GM19239 (cell line): Measurements from ENCODE around the gene CNDP1.

ENCODE experiments used
- DNase-seq: peaks from one replicate; pipeline ENCODE4 v3.0.0; 2011; ENCODE audit warnings: low spot score; ENCODE audit not compliant: insufficient read length
- FAIRE-seq: peaks from 2 replicates; lab custom pipeline; 2011; peaks lifted over from hg19 to GRCh38; lab: Jason Lieb, UNC

Gene CNDP1

GRCh38 chr18:74570266-74570665 is 36.0 kb downstream of the CNDP1 start:
- FAIRE-seq = no peak
- no peak for DNase-seq

DNA sequence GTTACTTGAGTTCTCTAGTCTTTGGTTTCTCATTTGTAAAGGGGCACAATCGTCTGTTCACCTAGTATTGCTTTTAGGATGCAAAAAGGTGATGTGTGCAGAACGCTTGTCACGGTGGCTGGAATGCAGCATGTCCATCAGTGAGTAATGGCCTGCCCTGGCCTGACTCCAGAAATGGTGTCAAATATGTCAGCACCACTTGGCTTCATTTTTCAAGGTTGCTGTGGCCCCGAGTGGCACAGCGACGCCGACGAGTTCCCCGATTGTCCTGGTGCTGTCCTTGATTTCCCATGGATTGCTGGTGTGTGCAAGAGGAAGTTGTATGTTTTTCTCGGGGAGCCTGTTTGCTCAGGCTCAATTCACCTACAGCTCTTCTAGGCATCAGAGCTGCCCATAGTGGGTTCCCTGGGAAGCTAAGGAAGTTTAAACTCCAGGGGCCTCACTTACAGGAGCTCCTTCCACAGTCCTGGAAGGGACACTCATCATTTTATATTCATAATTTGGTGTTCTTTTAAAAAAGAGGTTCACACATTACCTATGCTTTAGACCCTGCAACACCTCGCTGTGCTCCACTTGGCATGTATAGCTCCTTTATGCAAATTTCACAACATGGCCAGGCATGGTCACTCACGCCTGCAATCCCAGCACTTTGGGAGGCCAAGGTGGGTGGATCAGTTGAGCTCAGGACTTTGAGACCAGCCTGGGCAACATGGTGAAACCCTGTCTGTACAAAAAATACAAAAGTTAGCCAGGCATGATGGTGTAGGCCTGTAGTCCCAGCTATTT is 37.8 kb downstream of the CNDP1 start:
- DNase-seq (no peak), FAIRE-seq (no peak)

DNA sequence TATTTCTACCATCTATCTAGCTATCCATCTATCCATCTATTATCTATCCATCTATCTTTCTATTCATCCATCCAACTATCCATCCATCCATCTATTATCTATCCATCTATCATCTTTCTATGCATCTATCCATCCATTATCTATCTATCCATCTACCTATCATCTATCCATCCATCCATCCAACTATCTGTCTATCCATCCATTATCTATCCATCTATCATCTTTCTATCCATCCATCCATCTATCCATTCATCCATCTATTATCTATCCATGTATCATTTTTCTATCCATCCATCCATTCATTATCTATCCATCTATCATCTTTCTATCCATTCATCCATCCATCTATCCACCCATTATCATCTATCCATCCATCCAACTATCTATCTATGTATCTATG is 38.8 kb downstream of the CNDP1 start:
- DNase-seq = no peak
- FAIRE-seq = no peak

DNA sequence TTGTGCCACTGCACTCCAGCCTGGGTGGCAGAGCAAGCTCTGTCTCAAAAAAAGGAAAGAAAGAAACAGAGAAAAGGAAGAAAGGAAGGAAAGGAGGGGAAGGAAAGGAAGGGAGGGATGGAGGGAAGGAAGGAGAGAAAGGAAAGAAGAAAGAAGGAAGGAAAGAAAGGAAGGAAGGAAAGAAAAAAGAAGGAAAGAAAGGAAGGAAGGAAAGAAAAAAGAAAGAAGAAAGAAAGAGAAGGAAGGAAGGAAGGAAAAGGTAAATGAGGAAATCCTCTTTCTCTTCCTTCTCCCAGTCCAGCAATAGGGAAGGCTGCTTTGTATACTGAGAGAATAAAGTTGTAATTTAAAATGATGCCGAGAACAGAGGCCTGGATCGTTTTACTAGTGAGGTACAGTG is 40.6 kb downstream of the CNDP1 start:
- DNase-seq (no peak), FAIRE-seq (no peak)

DNA sequence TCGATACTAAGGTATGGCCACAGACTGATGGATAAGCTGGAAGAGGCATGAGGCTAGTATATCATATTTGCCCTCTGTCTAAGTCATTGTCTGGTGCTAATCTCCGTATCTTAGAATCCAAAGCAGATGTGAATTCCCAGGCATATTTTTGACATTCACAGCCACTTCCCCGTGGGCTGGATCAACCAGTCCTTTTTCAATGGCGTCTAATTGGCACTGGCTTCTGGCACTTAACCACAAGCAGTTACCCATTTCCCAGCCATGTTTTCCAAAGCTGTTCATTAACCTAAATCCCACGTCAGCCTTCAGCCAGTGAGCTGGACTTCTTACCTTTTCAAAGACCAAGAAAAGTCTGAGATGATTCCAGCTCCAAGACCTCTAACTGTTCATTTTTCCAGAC is 42.7 kb downstream of the CNDP1 start:
- DNase-seq (no peak), FAIRE-seq (no peak)

GRCh38 chr18:74579496-74580065 is 45.3 kb downstream of the CNDP1 start:
- FAIRE-seq (no peak), DNase-seq (no peak)

DNA sequence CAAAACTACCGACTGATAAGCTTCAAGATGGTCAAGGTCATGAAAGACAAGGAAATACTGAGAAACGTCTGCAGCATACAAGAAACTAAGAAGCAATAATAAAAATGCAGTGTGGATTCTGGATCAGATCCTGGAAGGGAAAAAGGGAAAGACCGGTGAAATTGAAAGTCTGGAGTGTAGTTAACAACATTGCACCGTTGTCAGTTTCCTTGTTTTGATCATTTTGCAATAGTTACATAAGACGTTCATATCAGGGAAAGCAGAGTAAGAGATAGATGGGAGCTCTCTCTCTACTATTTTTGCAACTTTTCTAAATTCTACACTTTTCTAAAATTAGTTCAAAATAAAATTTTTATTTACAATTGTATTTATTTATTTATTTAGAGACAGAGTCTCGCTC is 48.3 kb downstream of the CNDP1 start:
- no peak for DNase-seq
- no peak for FAIRE-seq

GRCh38 chr18:74587441-74587840 is 53.1 kb downstream of the CNDP1 start:
- FAIRE-seq (no peak), DNase-seq (no peak)

- FAIRE-seq (no peak), DNase-seq (no peak)
Measured at GRCh38 chr18:74589021-74589420, 54.7 kb downstream of the CNDP1 start.

GRCh38 chr18:74589811-74590210 is 55.5 kb downstream of the CNDP1 start:
- FAIRE-seq (no peak), DNase-seq (no peak)

DNA sequence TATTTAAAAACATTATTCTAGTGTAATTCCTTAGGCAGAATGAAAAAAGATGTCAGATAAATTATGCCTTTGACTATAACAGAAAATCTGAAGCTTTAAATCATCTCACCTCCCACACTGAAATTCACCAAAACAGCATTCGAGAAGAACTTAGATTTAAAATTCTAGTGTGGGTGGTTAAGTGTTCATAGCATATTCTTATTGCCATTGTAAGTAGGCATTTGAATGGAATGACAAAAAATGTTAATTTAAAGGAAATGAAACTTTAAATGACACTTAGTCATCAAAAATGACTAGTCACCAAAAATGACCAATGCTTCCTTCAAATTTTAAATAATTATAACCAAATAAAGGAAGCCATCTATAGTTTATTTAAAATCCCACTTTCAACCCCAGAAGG is 56.4 kb downstream of the CNDP1 start:
- no peak for DNase-seq
- FAIRE-seq = no peak

GRCh38 chr18:74595431-74595830 is 61.1 kb downstream of the CNDP1 start:
- DNase-seq = no peak
- peak; percentile 44 for FAIRE-seq

GRCh38 chr18:74597034-74597661 is 62.8 kb downstream of the CNDP1 start:
- DNase-seq (peak; percentile 28), FAIRE-seq (no peak)

GRCh38 chr18:74597662-74598349 is 63.5 kb downstream of the CNDP1 start, which contains the start of gene ZNF407:
ZNF407 (plus strand) TSS chr18:74597870; CDS start chr18:74631020, 33,150 bp downstream.
- DNase-seq (peak; percentile 72), FAIRE-seq (peak; percentile 89)

GRCh38 chr18:74598350-74599001 is 64.2 kb downstream of the CNDP1 start:
- DNase-seq (peak; percentile 25), FAIRE-seq (peak; percentile 87)

DNA sequence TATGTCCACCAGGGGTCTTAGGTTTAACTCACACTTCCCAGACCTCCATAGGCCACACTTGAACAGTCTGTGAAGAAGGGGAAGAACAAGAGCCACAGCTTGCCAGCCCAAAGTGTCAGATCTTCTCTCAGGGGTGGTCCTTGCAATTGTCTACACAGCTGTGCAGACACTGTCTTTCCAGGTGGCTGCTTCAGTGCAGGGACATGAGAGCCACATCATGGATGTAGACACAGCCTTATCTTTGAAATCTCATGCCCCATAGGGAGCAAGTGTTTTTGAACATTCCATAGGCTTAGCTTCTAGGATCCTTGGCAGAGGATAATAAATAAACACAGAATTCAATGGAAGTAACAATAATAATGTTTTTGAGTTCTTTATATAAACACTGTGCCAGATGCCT is 70.1 kb downstream of the CNDP1 start:
- no peak for DNase-seq
- no peak for FAIRE-seq

DNA sequence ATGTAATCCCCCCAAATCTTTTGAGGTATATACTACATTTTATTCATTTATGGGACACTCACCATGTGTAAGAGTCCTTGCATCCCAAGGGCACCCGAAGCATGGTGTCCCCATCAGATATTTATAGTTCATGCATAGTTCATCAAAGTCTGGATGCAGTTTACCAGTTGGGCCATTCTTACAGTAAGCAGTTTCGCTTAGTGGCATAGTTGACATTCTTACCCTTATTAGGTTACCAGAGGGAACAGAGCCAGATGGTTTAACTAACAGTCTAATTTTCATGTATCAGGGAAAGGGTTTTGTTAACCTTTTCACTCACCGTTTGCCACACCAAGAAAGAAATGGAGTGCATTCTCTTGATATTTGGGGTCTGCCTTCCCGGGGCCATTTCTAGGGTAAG is 70.5 kb downstream of the CNDP1 start:
- no peak for FAIRE-seq

DNA sequence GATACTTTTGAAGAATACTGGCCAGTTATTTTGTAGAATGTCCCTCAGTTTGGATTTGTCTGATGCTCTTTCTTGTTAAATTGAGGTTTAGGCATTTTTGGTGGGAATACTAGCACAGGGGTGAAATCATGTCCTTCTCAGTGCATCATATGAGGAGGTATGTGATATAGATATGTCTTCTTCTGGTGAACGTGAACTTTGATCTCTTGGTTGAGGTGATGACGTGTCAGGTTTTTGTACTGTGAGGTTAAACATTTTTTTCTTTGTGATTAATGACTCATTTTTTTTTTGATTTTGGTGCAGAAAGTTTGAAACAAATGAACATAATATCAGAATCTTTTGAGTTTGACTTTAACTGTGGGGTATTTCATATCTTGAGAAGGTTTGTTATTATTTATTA is 74.4 kb downstream of the CNDP1 start:
- FAIRE-seq = no peak
- no peak for DNase-seq

More for the DNA sequence above, 70.5 kb downstream of the CNDP1 start:
- DNase-seq = no peak

DNA sequence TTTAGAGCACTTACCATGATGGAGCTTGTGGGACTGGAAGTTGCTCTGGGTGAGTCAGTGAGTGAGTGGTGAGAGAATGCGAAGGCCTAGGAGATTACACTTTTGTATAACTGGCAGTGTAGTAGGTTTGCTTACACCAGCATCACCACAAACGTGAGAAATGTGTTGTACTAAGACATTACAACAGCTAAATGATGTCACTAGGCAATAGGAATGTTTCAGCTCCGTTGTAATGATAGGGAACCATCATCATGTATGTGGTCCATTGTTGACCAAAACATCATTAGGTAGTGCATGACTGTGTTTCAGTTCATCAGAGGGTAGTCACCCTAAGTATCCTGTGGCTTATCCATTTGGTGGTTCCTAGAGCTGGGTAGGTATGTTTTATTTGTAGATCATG is 75.2 kb downstream of the CNDP1 start:
- DNase-seq = no peak
- FAIRE-seq = no peak

DNA sequence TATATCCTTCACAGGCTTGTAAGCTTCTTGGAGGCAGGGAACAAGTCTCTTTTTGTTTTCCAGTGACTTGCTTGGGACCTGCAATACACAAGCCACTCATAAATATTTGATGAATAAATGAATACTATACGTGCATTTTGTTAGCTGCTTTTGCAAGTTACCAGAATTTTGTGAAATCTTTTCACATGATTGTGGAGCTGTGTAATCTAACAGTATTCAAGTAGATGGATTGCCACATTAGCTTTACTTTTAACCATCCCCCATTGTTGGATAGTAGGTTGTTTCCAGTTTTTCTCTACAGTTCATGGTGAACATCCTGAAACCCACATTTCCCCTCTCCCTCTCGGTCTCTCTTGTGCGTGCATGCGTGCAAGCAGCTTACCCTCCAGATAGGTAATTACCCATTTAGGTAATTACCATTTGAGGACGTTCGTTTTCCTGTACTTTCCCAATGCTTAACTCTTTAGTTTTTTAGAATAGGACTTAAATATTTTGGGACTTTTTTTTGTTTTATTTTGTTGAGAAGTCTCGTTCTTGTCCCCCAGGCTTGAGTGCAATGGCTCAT is 75.8 kb downstream of the CNDP1 start:
- no peak for FAIRE-seq

More for the DNA sequence above, 75.8 kb downstream of the CNDP1 start:
- no peak for DNase-seq
